ENCODE measurements around the gene CD74. TPM values are rescaled to one million over a fixed set of nuclear protein-coding genes. Genes with fewer than 3 reads are reported as not detected.

CD74 gene
- total and polyA plus RNA-seq, 2 of the 8 experiments (the other 6 are each of a cell fraction or from before 2014, with no cell fraction given) = 45.9 to 61.0 TPM

DNA sequence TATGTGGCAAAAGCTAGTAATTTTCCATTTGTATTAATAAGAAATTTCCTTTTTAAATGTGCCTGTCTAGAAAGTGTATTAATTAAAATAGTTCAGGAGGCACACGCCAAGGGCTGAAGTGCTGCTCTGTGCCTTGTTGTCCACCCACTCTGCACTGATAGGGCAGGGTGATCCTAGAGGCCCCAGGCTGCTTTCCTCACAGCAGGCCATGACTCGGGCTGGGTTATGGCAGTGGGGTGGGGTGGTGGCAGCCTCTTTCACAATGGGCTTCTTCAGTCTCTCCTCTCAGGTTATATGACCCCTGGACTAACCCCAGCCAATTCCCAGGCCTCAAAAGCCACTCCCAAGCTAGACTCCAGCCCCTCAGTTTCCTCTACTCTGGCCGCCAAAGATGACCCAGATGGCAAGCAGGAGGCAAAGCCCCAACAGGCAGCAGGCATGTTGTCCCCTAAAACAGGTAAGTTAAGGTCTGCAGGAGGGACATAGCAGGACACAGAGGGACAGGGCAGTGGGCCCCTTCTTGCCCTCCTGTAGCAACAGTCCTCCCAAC lies 19.5 kb downstream of the CD74 start:
- WGBS, 2 experiments (ENCODE audit: extremely low coverage in 1 of 2, insufficient coverage in 1 of 2, insufficient read length in 1 of 2, insufficient replicate concordance in 2 of 2, low coverage in 1 of 2, low lambda C conversion rate in 2 of 2, missing lambda C conversion rate in 1 of 2) = 89% methylated on average over 3 of the region's 3 CpGs; no CpG with 5 or more reads in 1 of the 2 experiments
- H3K14ac ChIP-seq (ENCODE audit: insufficient read length) = no peak overlapping the region
- no peak overlapping the region for H3K56ac ChIP-seq (replicated peaks; ENCODE audit: insufficient read length, low read depth, low read length)
- no peak overlapping the region for H3K9ac ChIP-seq (replicated peaks in 1 of 4; ENCODE audit: extremely low read depth in 1 of 4, low read depth in 3 of 4, low read length in 3 of 4)
- H3K4ac ChIP-seq (replicated peaks; ENCODE audit: insufficient read length, low read depth, low read length) = no peak overlapping the region
- H3K79me2 ChIP-seq (ENCODE audit: control insufficient read depth in 1 of 2, insufficient read depth in 2 of 2, low read length in 2 of 2) = no peaks in the 10 kb centered on the region
- H2BK15ac ChIP-seq (ENCODE audit: low read length) = no peak overlapping the region
- DNase-seq (ENCODE audit: low read depth in 1 of 2, low spot score in 2 of 2) (no peak), FAIRE-seq (no peak)
- H4K91ac ChIP-seq (replicated peaks; ENCODE audit: insufficient read length, low read length) = no peak overlapping the region
- no peak overlapping the region for H3K23ac ChIP-seq (ENCODE audit: insufficient read length)
- no peaks in the 10 kb centered on the region for H3K4me1 ChIP-seq (replicated peaks in 1 of 4; ENCODE audit: control insufficient read depth in 3 of 4, insufficient read depth in 4 of 4, low read length in 3 of 4)
- H3K9me3 ChIP-seq (ENCODE audit: insufficient read depth in 2 of 2, low read depth in 1 of 2, low read length in 1 of 2) = no peaks in the 10 kb centered on the region
- H3K27me3 ChIP-seq (replicated peaks in 1 of 4; ENCODE audit: control insufficient read depth in 3 of 4, extremely low read depth in 1 of 4, insufficient read depth in 3 of 4, low read length in 3 of 4) = no peaks in the 10 kb centered on the region
- no peak overlapping the region for H3K27ac ChIP-seq (ENCODE audit: low read depth, low read length)
- H2BK20ac ChIP-seq (ENCODE audit: low read length) = no peak overlapping the region
- no peak overlapping the region for H2BK12ac ChIP-seq (ENCODE audit: low read depth, low read length)
- no peaks in the 10 kb centered on the region for H3K79me1 ChIP-seq (ENCODE audit: low read depth, low read length)
- no peak overlapping the region for H2AK5ac ChIP-seq (ENCODE audit: low read depth, low read length)
- peaks cover 0 to 3% of the 10 kb centered on the region in 2 experiments for H4K20me1 ChIP-seq (replicated peaks in 1 of 2; ENCODE audit: control insufficient read depth in 1 of 2, insufficient read depth in 2 of 2, low read length in 2 of 2)
- H3K4me2 ChIP-seq (ENCODE audit: insufficient read depth in 1 of 2, low read depth in 2 of 2, low read length in 2 of 2) = no peak overlapping the region
- H2BK120ac ChIP-seq (replicated peaks; ENCODE audit: low read depth, low read length) = no peak overlapping the region
- H4K5ac ChIP-seq (ENCODE audit: insufficient read length, low read depth, low read length) = no peak overlapping the region
- no peaks in the 10 kb centered on the region for H3K23me2 ChIP-seq (ENCODE audit: low read depth, low read length)
- no peak overlapping the region for H3K4me3 ChIP-seq (ENCODE audit: extremely low read depth in 1 of 4, insufficient read depth in 2 of 4, low read depth in 3 of 4, low read length in 4 of 4)
- ChIA-PET CTCF (ENCODE audit: partially characterized antibody) (interaction anchor here (0.7 to 16.9 kb wide), 4 partner anchors 12 to 65 kb away, joined by 3 to 274 read pairs (median 21); no protein-coding TSS in a partner anchor), POLR2A (ENCODE audit: partially characterized antibody) (interaction anchor here (1.4 to 19.1 kb wide), 2 partner anchors 11 to 20 kb away, joined by 3 to 455 read pairs; partner anchors contain the start of gene TCOF1)
- peaks cover 62 to 94% (median 88%) of the 10 kb centered on the region in 4 experiments for H3K36me3 ChIP-seq (ENCODE audit: control insufficient read depth in 2 of 4, insufficient read depth in 4 of 4, low read length in 3 of 4)
- H3K18ac ChIP-seq (ENCODE audit: extremely low read depth, low read length) = no peak overlapping the region
- H2AFZ ChIP-seq (ENCODE audit: low read length) = no peak overlapping the region
- no peak overlapping the region for H4K8ac ChIP-seq (ENCODE audit: extremely low read depth, insufficient read depth, low read length)
- no peak overlapping the region for H2BK5ac ChIP-seq (ENCODE audit: low read depth, low read length)
- TF ChIP-seq CTBP2 (IDR thresholded peaks at IDR 0.05; ENCODE audit: borderline replicate concordance, insufficient read depth, insufficient read length, low read length) (no peak), TAF1 (IDR thresholded peaks at IDR 0.05; ENCODE audit: low read depth, low read length) (no peak), SIN3A (conservative IDR thresholded peaks at IDR 0.05 in 1 of 2, IDR thresholded peaks at IDR 0.05 in 1 of 2; ENCODE audit: low read depth in 1 of 2, low read length in 2 of 2) (no peak)
